GM12892 (cell line): Measurements from ENCODE around the gene HAO1.

Experiments
- POLR2A ChIP-seq: IDR thresholded peaks from 2 replicates; pipeline ENCODE4 v1.6.1; 2011; ENCODE audit warnings: low read depth, low read length, control low read depth
- POLR2AphosphoS5 ChIP-seq: IDR thresholded peaks from 2 replicates; pipeline ENCODE4 v1.6.1; 2011; ENCODE audit warnings: low read depth, low read length, control low read depth
- TAF1 ChIP-seq: IDR thresholded peaks from 2 replicates; pipeline ENCODE4 v1.6.1; 2011; ENCODE audit warnings: low read depth, mild to moderate bottlenecking, control low read depth, low read length, borderline replicate concordance

DNA sequence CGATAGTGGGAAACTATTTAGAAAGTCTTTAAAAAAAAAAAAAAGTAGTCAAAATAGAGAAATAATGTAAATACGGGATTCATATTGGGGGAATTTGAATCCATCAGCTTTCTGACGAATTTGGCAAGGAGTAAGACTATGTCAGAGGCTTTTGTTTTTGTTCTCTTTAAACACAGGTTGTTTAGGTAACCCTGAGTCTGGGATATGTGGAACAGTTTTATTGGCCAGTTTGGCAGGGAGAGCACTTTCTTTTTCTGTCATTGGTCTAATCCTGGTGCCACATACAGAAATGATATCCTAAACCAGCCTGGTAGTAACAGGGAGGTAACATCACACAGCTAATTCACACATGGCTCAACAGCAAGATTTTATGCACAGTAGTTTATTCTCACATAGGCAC lies 27.7 kb downstream of the HAO1 start:
- TF ChIP-seq POLR2A (no peak), POLR2AphosphoS5 (no peak), TAF1 (no peak)
